ENCODE data around the gene USP31.

The USP31 gene

GRCh38 chr16:23024044-23024443 is 125.2 kb downstream of the USP31 start:
- FAIRE-seq (no peak), DNase-seq (ENCODE audit: low spot score) (no peak)

GRCh38 chr16:23020084-23020483 is 129.2 kb downstream of the USP31 start:
- DNase-seq (ENCODE audit: low spot score): no peak
- FAIRE-seq: no peak

- FAIRE-seq (no peak), DNase-seq (ENCODE audit: low spot score) (no peak)
Observed at GRCh38 chr16:23016368-23016767, 132.9 kb downstream of the USP31 start.

- FAIRE-seq: no peak
Observed at GRCh38 chr16:23015580-23015979, 133.7 kb downstream of the USP31 start.

GRCh38 chr16:23014592-23014991 is 134.7 kb downstream of the USP31 start:
- DNase-seq (ENCODE audit: low spot score): no peak
- no peak for FAIRE-seq

More at GRCh38 chr16:23015580-23015979, 133.7 kb downstream of the USP31 start:
- DNase-seq (ENCODE audit: low spot score): no peak
